IMR-90 (cell line): ENCODE results near the gene TSR3. TPM values are rescaled to one million over a fixed set of nuclear protein-coding genes. Genes with fewer than 3 reads are reported as not detected.
A peak's percentile ranks its signal among the peaks of the same experiment; 100 is the strongest.

Source experiments
- ATAC-seq: fragments of 200-7000 bp; cut with Tn5 transposase; 2 replicates; pipeline ENCODE4 v1.9.1; 2020; ENCODE audit warnings: low read depth, mild to moderate bottlenecking, moderate library complexity
- BruUV-seq: library from RNA; stranded (reverse); fragments of 400-500 nt; replicated peaks from 2 replicates; lab custom pipeline; 2021; lab: Mats Ljungman, UMichigan
- CTCF ChIA-PET: fragments of 300-600 bp; formaldehyde crosslinking; extraction: SDS; loops from one replicate; lab custom pipeline; 2021; ENCODE audit warnings: antibody characterized with exemption; lab: Yijun Ruan, JAX
- POLR2A ChIA-PET: fragments of 300-600 bp; sonication (Branson Sonifier 250); formaldehyde crosslinking; loops from one replicate; lab custom pipeline; 2022; ENCODE audit warnings: antibody characterized with exemption; ENCODE audit not compliant: unreplicated experiment; lab: Charles Lee
- DNase-seq: peaks from one replicate; pipeline ENCODE4 v3.0.0; 2013
- H2AFZ ChIP-seq: replicated peaks from 2 replicates; pipeline ENCODE3; 2013; ENCODE audit warnings: low read length, mild to moderate bottlenecking; ENCODE audit not compliant: poor library complexity
- H2AK5ac ChIP-seq: 2 replicates; pipeline ENCODE4 v1.6.1; 2013; ENCODE audit warnings: low read depth, low read length, inconsistent platforms
- H2AK9ac ChIP-seq: replicated peaks from 2 replicates; pipeline ENCODE3; 2013; ENCODE audit warnings: mild to moderate bottlenecking, low read depth, low read length, moderate library complexity; ENCODE audit not compliant: poor library complexity
- H2BK120ac ChIP-seq: 2 replicates; pipeline ENCODE4 v1.6.1; 2013; ENCODE audit warnings: low read depth, low read length, inconsistent platforms
- H2BK15ac ChIP-seq: 3 replicates; pipeline ENCODE4 v1.6.1; 2013; ENCODE audit warnings: low read depth, low read length, inconsistent platforms
- H2BK20ac ChIP-seq: 2 replicates; pipeline ENCODE4 v1.6.1; 2013; ENCODE audit warnings: low read depth, mild to moderate bottlenecking, inconsistent platforms, low read length, moderate library complexity
- H2BK5ac ChIP-seq: 2 replicates; pipeline ENCODE4 v1.6.1; 2013; ENCODE audit warnings: mild to moderate bottlenecking, low read depth, low read length, inconsistent platforms; ENCODE audit not compliant: poor library complexity, severe bottlenecking
- H3K14ac ChIP-seq: replicated peaks from 2 replicates; pipeline ENCODE4 v1.6.1; 2013; ENCODE audit warnings: low read depth, low read length, inconsistent platforms
- H3K18ac ChIP-seq: 2 replicates; pipeline ENCODE4 v1.6.1; 2013; ENCODE audit warnings: low read depth, low read length, control low read depth
- H3K23ac ChIP-seq: 2 replicates; pipeline ENCODE4 v1.6.1; 2013; ENCODE audit warnings: low read depth, low read length, inconsistent platforms
- H3K27ac ChIP-seq: 2 replicates; pipeline ENCODE4 v1.5.1; 2013; ENCODE audit warnings: mild to moderate bottlenecking, control low read depth, low read length; ENCODE audit not compliant: insufficient read depth
- H3K27me3 ChIP-seq: 2 replicates; pipeline ENCODE4 v1.6.1; 2013; ENCODE audit warnings: low read length; ENCODE audit not compliant: control insufficient read depth, insufficient read depth
- H3K36me3 ChIP-seq: 2 replicates; pipeline ENCODE4 v1.6.1; 2013; ENCODE audit warnings: low read length, mixed read lengths; ENCODE audit not compliant: control insufficient read depth, insufficient read depth
- H3K4ac ChIP-seq: 2 replicates; pipeline ENCODE4 v1.6.1; 2013; ENCODE audit warnings: low read depth, low read length, inconsistent platforms
- H3K4me1 ChIP-seq: 2 replicates; pipeline ENCODE4 v1.6.1; 2013; ENCODE audit warnings: low read length, mixed read lengths; ENCODE audit not compliant: control insufficient read depth, insufficient read depth
- H3K4me2 ChIP-seq: 2 replicates; pipeline ENCODE4 v1.6.1; 2013; ENCODE audit warnings: low read depth, mild to moderate bottlenecking, control low read depth, low read length, moderate library complexity
- H3K4me3 ChIP-seq: 2 replicates; pipeline ENCODE4 v1.5.1; 2013; ENCODE audit warnings: low read depth, mild to moderate bottlenecking, control low read depth, low read length, moderate library complexity; ENCODE audit not compliant: insufficient read depth
- H3K56ac ChIP-seq: 2 replicates; pipeline ENCODE4 v1.6.1; 2013; ENCODE audit warnings: low read length, inconsistent platforms; ENCODE audit not compliant: insufficient read depth; ENCODE audit errors: extremely low read depth
- H3K79me1 ChIP-seq, 2 experiments: 2 replicates each; pipeline ENCODE4 v1.6.1; 2013; ENCODE audit warnings: low read length in 2 of 2, inconsistent platforms in 1 of 2, low read depth in 1 of 2
- H3K9ac ChIP-seq: 2 replicates; pipeline ENCODE4 v1.6.1; 2013; ENCODE audit warnings: low read depth, low read length, control low read depth
- H3K9me1 ChIP-seq: 2 replicates; pipeline ENCODE4 v1.6.1; 2013; ENCODE audit warnings: low read length, inconsistent platforms; ENCODE audit not compliant: insufficient read depth
- H3K9me3 ChIP-seq: 2 replicates; pipeline ENCODE4 v1.6.1; 2013; ENCODE audit warnings: low read length; ENCODE audit not compliant: control insufficient read depth, insufficient read depth
- H4K20me1 ChIP-seq: 2 replicates; pipeline ENCODE4 v1.6.1; 2013; ENCODE audit warnings: low read length, inconsistent platforms; ENCODE audit not compliant: insufficient read depth
- H4K5ac ChIP-seq: 2 replicates; pipeline ENCODE4 v1.6.1; 2013; ENCODE audit warnings: mild to moderate bottlenecking, low read depth, low read length, control low read depth
- H4K8ac ChIP-seq, 2 experiments: 2 replicates each; pipeline ENCODE4 v1.6.1; 2013; ENCODE audit warnings: low read depth in 2 of 2, low read length in 2 of 2, control low read depth in 1 of 2, inconsistent platforms in 1 of 2
- H4K91ac ChIP-seq: 2 replicates; pipeline ENCODE4 v1.6.1; 2013; ENCODE audit warnings: low read depth, low read length, inconsistent platforms; ENCODE audit not compliant: insufficient read depth
- CHD1 ChIP-seq: IDR thresholded peaks from 2 replicates; pipeline ENCODE4 v1.6.1; 2012; ENCODE audit warnings: low read depth, low read length, improper control_type of control experiment
- MAZ ChIP-seq: IDR thresholded peaks from 2 replicates; pipeline ENCODE4 v1.6.1; 2012; ENCODE audit warnings: low read depth, mild to moderate bottlenecking, low read length, improper control_type of control experiment, moderate library complexity, borderline replicate concordance
- MXI1 ChIP-seq: IDR thresholded peaks from 2 replicates; pipeline ENCODE4 v1.6.1; 2012; ENCODE audit warnings: low read depth, mild to moderate bottlenecking, low read length, moderate library complexity, borderline replicate concordance
- NFE2L2 ChIP-seq: fragments of 150-350 bp; IDR thresholded peaks from 2 replicates; pipeline ENCODE4 v1.6.1; 2016; ENCODE audit warnings: low read depth, mild to moderate bottlenecking, low read length
- RAD21 ChIP-seq: IDR thresholded peaks from 2 replicates; pipeline ENCODE4 v1.6.1; 2012; ENCODE audit warnings: low read length, improper control_type of control experiment
- RFX5 ChIP-seq: IDR thresholded peaks from 2 replicates; pipeline ENCODE4 v1.8.0; 2012; ENCODE audit warnings: low read depth, mild to moderate bottlenecking, low read length, moderate library complexity
- WGBS, 2 experiments: methylation state at CpG; one replicate each; pipeline versions ENCODE4 v1.1.5 to v1.1.7; 2013; ENCODE audit warnings: missing lambda C conversion rate in 2 of 2; ENCODE audit not compliant: insufficient read length in 1 of 2; ENCODE audit errors: extremely low coverage in 2 of 2; 5-methylcytosine and 5-hydroxymethylcytosine counted together
- dilution Hi-C: fragments of 300-500 bp; cut with HindIII; formaldehyde crosslinking; loops from one replicate; pipeline ENCODE4 v1.14.3; 2018; ENCODE audit warnings: low sequenced_read_pairs; ENCODE audit not compliant: unreplicated experiment
- in situ Hi-C: fragments of 300-500 bp; cut with MboI; formaldehyde crosslinking; loops from 3 replicates; pipeline ENCODE4 v1.14.3; 2019; ENCODE audit warnings: low sequenced_read_pairs, inconsistent platforms, mixed read lengths
- intact Hi-C: fragments of 100-400 bp; cut with micrococcal nuclease; formaldehyde crosslinking; loops from 2 replicates; pipeline ENCODE4 v1.10.0; 2022
- polyA plus RNA-seq, 3 experiments: library from polyadenylated mRNA; depleted of rRNA; stranded (reverse); fragments of >200 nt; gene quantifications; 2 replicates each; pipeline ENCODE4 v1.2.3, GENCODE V29; 2012; ENCODE audit warnings: low replicate concordance in 1 of 3
- total RNA-seq: library from RNA; depleted of rRNA; stranded (reverse); fragments of >200 nt; gene quantifications from 2 replicates; pipeline ENCODE4 v1.2.3, GENCODE V29; 2012
- TF ChIP-seq, protein P1 (sequence below): fragments of 150-350 bp; IDR thresholded peaks from 2 replicates; pipeline ENCODE4 v1.6.1; 2016; ENCODE audit warnings: low read depth, mild to moderate bottlenecking, low read length, moderate library complexity, borderline replicate concordance
- TF ChIP-seq, protein P2 (sequence below): fragments of 150-350 bp; IDR thresholded peaks from 2 replicates; pipeline ENCODE4 v1.6.1; 2017; ENCODE audit warnings: mild to moderate bottlenecking, antibody characterized with exemption, low read length, low read depth

TSR3 gene
- total and polyA plus RNA-seq, 2 of the 4 experiments (the other 2 are of a cell fraction) = 38.0 to 52.9 TPM

DNA sequence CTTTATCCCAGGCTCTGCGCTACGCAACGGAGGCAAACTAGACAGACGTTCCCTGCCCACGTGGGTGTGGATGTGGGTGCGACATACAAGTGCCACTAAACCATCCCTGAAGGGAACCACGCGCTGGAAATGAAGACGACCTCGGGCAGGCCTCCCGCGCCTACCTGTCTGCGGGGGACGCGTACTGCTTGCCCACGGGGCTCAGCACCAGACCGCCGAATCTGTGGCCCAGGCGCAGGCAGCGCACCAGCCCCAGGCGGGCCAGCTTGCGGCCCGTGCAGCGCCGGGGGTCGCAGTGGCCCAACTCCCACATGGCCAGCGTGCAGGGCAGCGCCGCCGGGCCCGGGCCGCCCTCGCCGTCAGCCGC is 480 bp downstream of the TSR3 start:
- Histone ChIP-seq H3K27me3 (no peaks in the 10 kb centered on the region), H4K91ac (peak overlapping the region; percentile 57; the same call in 1 of the 2 replicates), H3K4me1 (peaks cover 9% of the 10 kb centered on the region), H2BK5ac (peak overlapping the region; percentile 61), H3K79me1 (peaks cover 28 to 63% of the 10 kb centered on the region in 2 experiments), H3K36me3 (peaks cover 25% of the 10 kb centered on the region), H3K9ac (peak overlapping the region; percentile 93), H3K23ac (peak overlapping the region; percentile 82), H3K18ac (no peak overlapping the region), H4K5ac (peak overlapping the region; percentile 48), H3K27ac (peak overlapping the region; percentile 56), H3K56ac (0 out of 2 replicates have a peak overlapping the region, but pooled peaks have one; percentile 57), H4K8ac (peak overlapping the region; percentile 57 to 79), H2BK20ac (no peak overlapping the region), H3K14ac (0 out of 2 replicates have a peak overlapping the region, but pooled peaks have one; percentile 29), H3K4me2 (peak overlapping the region; percentile 99), H4K20me1 (peaks cover 20% of the 10 kb centered on the region), H2BK15ac (no peak overlapping the region), H2AK9ac (peak overlapping the region; percentile 99), H2BK120ac (no peak overlapping the region), H3K9me3 (no peaks in the 10 kb centered on the region), H3K4ac (peak overlapping the region; percentile 80), H3K4me3 (peak overlapping the region; percentile 82), H3K9me1 (no peaks in the 10 kb centered on the region), H2AK5ac (peak overlapping the region; percentile 91; the same call in 1 of the 2 replicates), H2AFZ (peak overlapping the region; percentile 99)
- ATAC-seq = peak; percentile 31
- CTCF ChIA-PET = no interaction called here
- POLR2A ChIA-PET = no interaction called here
- WGBS, 2 experiments = 2% methylated on average over 10 of the region's 35 CpGs; no CpG with 5 or more reads in 1 of the 2 experiments
- in situ Hi-C loops (no loop called here), dilution Hi-C loops (no loop called here), intact Hi-C loops (no loop called here)
- no TSS peak for BruUV-seq
- no peak for DNase-seq
- TF ChIP-seq, protein P1, sequence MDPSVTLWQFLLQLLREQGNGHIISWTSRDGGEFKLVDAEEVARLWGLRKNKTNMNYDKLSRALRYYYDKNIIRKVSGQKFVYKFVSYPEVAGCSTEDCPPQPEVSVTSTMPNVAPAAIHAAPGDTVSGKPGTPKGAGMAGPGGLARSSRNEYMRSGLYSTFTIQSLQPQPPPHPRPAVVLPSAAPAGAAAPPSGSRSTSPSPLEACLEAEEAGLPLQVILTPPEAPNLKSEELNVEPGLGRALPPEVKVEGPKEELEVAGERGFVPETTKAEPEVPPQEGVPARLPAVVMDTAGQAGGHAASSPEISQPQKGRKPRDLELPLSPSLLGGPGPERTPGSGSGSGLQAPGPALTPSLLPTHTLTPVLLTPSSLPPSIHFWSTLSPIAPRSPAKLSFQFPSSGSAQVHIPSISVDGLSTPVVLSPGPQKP = no peak
- TF ChIP-seq MAZ (no peak), RAD21 (no peak), RFX5 (no peak), CHD1 (no peak), NFE2L2 (no peak), MXI1 (peak; percentile 71; the same call in 1 of the 2 replicates)
- TF ChIP-seq, protein P2, sequence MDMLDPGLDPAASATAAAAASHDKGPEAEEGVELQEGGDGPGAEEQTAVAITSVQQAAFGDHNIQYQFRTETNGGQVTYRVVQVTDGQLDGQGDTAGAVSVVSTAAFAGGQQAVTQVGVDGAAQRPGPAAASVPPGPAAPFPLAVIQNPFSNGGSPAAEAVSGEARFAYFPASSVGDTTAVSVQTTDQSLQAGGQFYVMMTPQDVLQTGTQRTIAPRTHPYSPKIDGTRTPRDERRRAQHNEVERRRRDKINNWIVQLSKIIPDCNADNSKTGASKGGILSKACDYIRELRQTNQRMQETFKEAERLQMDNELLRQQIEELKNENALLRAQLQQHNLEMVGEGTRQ = 0 out of 2 replicates have a peak, but pooled peaks have one; percentile 5
